SK-N-SH treated with all-trans-retinoic acid at 6 μM for 48 hours (cell line): ENCODE measurements around the gene ZNF570.

Experiments used
- ATAC-seq: fragments of 200-7000 bp; cut with Tn5 transposase; 3 replicates; pipeline ENCODE4 v1.9.1; 2020; ENCODE audit warnings: mild to moderate bottlenecking, moderate library complexity
- ARNTL ChIP-seq: fragments of 450-650 bp; formaldehyde crosslinking; IDR thresholded peaks from 2 replicates; pipeline ENCODE4 v1.5.0; 2020; ENCODE audit warnings: low read depth, mild to moderate bottlenecking, moderate library complexity, borderline replicate concordance
- CSDC2 ChIP-seq: fragments of 250-450 bp; sonication (Bioruptor Pico); IDR thresholded peaks from 2 replicates; pipeline ENCODE4 v1.5.0; 2020; ENCODE audit warnings: mild to moderate bottlenecking, moderate library complexity
- GLIS3 ChIP-seq: fragments of 250-450 bp; sonication (Bioruptor Pico); IDR thresholded peaks from 2 replicates; pipeline ENCODE4 v1.5.0; 2020; ENCODE audit warnings: mild to moderate bottlenecking, moderate library complexity
- ISL1 ChIP-seq: fragments of 250-450 bp; sonication (Bioruptor Pico); IDR thresholded peaks from 2 replicates; pipeline ENCODE4 v2.1.2; 2022; ENCODE audit warnings: mild to moderate bottlenecking, moderate library complexity
- RARB ChIP-seq: fragments of 250-450 bp; sonication (Bioruptor Pico); IDR thresholded peaks from 2 replicates; pipeline ENCODE4 v1.8.0; 2021; ENCODE audit warnings: mild to moderate bottlenecking, moderate library complexity
- TOX ChIP-seq: fragments of 250-450 bp; sonication (Bioruptor Pico); IDR thresholded peaks from 2 replicates; pipeline ENCODE4 v1.8.0; 2021; ENCODE audit warnings: mild to moderate bottlenecking, moderate library complexity, borderline replicate concordance
- ZFP3 ChIP-seq: fragments of 250-450 bp; sonication (Bioruptor Pico); IDR thresholded peaks from 2 replicates; pipeline ENCODE4 v1.5.0; 2020; ENCODE audit warnings: mild to moderate bottlenecking, moderate library complexity
- ZFP30 ChIP-seq: fragments of 450-650 bp; formaldehyde crosslinking; IDR thresholded peaks from 2 replicates; pipeline ENCODE4 v1.5.0; 2022; ENCODE audit warnings: mild to moderate bottlenecking, moderate library complexity
- ZNF8 ChIP-seq: fragments of 450-650 bp; formaldehyde crosslinking; IDR thresholded peaks from 2 replicates; pipeline ENCODE4 v1.5.0; 2020; ENCODE audit warnings: mild to moderate bottlenecking, moderate library complexity
- TF ChIP-seq, protein P1 (sequence below): fragments of 250-450 bp; sonication (Bioruptor Pico); IDR thresholded peaks from 2 replicates; pipeline ENCODE4 v1.8.0; 2021; ENCODE audit warnings: low read depth, mild to moderate bottlenecking, moderate library complexity, borderline replicate concordance
- TF ChIP-seq, protein P2 (sequence below): fragments of 250-450 bp; sonication (Bioruptor Pico); IDR thresholded peaks from 2 replicates; pipeline ENCODE4 v1.8.0; 2020; ENCODE audit warnings: mild to moderate bottlenecking, moderate library complexity, borderline replicate concordance
- TF ChIP-seq, protein P3 (sequence below): fragments of 250-450 bp; sonication (Bioruptor Pico); IDR thresholded peaks from 2 replicates; pipeline ENCODE4 v1.5.0; 2020; ENCODE audit warnings: mild to moderate bottlenecking, moderate library complexity
- TF ChIP-seq, protein P4 (sequence below): fragments of 250-450 bp; sonication (Bioruptor Pico); IDR thresholded peaks from 2 replicates; pipeline ENCODE4 v1.5.1; 2021; ENCODE audit warnings: mild to moderate bottlenecking, moderate library complexity
- TF ChIP-seq, protein P5 (sequence below): fragments of 250-450 bp; sonication (Bioruptor Pico); IDR thresholded peaks from 2 replicates; pipeline ENCODE4 v1.5.1; 2020; ENCODE audit warnings: low read depth, mild to moderate bottlenecking, moderate library complexity

ZNF570 gene

DNA sequence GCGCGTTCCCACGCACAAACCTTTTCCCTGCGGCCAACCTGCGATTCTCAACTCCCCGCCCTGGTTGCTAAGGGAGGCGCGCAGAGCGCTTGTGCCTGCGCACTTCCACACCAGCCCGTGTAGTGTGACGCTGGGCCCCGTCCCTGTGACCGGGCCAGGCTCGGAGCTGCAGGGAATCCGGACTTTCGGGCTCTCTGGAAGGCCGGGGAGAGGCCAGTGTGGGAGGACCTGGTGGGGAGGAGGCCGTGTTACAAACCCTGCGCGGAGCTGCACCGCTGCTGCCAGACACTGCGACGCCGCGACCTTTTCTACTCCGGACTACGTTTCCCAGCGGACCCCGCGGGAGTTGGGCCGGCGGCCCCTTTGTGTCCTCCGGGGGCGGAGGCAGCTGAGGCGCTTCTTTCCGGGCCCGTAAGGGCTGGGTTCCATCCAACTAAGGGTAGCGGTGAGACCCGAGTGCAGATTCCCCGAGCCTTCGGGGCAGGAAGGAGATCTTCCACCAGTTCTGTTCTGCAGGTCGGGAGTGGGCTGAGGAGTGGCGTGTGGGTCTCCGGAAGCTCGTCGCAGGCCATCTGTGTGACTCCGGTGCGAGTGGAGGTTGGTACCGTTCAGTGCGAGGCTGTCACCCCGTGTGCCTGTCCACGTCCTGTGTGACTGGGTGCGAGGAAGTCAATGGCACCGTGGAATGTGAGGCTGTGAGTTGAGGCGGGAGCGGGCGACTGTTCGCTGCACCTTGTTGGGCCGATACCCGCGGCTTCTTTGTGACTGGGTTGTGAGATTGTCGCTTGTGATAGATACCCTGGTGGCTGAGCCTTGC lies at the start of gene ZNF570:
TSS of gene ZNF570 (plus strand) at position 396 of the 817 bp plus-strand sequence. CDS start 999 bp downstream, outside the sequence.
- ATAC-seq, result peak; percentile 82

DNA sequence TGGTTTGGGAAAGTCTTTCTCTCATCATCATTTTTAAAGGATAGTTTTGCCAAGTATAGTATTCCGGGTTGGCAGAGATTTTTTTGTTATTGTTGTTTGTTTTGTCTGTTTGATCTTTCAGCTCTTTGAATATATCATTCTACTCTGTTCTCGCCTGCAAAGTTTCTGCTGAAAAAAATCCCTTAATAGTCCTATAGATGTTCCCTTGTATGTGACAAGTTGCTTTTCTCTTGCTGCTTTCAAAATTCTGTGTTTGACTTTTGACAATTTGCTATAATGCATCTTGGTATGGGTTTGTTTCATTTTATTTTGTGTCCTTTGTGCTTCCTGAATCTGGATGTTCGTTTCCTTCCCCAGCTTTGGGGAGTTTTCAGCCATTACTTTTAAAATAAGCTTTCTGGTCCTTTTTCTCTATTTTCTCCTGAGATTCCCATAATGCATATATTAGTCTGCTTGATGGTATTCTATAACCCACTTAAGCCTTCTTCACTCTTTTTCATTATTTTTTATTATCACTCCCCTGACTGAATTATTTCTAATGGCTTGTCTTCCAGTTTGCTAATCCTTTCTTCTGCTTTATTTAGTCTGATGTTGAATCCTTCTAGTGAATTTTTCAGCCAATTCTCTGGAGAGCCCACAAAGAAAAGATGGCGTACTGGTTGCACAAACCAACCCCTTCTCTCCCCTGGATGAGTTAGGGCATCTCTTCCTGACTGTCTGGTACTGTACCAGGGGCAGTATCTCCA lies 16.5 kb upstream of the ZNF570 start:
- ATAC-seq, result no peak
- TF ChIP-seq ZFP30 (CRISPR knock-in tag) (peak; percentile 90), ISL1 (CRISPR knock-in tag) (no peak)

More for the DNA sequence above, at the start of gene ZNF570:
- TF ChIP-seq, protein P1, sequence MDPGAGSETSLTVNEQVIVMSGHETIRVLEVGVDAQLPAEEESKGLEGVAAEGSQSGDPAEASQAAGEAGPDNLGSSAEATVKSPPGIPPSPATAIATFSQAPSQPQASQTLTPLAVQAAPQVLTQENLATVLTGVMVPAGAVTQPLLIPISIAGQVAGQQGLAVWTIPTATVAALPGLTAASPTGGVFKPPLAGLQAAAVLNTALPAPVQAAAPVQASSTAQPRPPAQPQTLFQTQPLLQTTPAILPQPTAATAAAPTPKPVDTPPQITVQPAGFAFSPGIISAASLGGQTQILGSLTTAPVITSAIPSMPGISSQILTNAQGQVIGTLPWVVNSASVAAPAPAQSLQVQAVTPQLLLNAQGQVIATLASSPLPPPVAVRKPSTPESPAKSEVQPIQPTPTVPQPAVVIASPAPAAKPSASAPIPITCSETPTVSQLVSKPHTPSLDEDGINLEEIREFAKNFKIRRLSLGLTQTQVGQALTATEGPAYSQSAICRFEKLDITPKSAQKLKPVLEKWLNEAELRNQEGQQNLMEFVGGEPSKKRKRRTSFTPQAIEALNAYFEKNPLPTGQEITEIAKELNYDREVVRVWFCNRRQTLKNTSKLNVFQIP, result no peak
- TF ChIP-seq, protein P2, sequence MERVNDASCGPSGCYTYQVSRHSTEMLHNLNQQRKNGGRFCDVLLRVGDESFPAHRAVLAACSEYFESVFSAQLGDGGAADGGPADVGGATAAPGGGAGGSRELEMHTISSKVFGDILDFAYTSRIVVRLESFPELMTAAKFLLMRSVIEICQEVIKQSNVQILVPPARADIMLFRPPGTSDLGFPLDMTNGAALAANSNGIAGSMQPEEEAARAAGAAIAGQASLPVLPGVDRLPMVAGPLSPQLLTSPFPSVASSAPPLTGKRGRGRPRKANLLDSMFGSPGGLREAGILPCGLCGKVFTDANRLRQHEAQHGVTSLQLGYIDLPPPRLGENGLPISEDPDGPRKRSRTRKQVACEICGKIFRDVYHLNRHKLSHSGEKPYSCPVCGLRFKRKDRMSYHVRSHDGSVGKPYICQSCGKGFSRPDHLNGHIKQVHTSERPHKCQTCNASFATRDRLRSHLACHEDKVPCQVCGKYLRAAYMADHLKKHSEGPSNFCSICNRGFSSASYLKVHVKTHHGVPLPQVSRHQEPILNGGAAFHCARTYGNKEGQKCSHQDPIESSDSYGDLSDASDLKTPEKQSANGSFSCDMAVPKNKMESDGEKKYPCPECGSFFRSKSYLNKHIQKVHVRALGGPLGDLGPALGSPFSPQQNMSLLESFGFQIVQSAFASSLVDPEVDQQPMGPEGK, result no peak
- peak; percentile 41; the same call in 1 of the 2 replicates for TF ChIP-seq ZNF8

DNA sequence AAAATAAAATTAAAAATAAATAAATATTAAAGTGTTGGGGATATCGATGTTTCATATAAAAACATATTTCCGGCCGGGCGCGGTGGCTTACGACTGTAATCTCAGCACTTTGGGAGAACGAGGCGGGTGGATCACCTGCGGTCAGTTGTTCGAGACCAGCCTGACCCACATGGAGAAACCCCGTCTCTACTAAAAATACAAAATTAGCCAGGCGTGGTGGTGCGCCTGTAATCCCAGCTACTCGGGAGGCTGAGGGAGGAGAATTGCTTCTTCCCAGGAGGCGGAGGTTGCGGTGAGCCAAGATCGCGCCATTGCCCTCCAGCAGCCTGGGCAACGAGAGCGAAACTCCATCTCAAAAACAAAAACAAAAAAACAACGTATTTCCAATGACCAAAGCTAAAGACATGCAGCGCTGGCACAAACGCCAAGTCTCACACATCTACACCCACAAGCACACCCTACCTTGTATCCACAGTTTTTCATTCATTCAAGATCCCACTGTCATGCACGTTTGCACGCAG lies 2.8 kb upstream of the ZNF570 start:
- no peak for ATAC-seq
- TF ChIP-seq ARNTL (CRISPR knock-in tag) (no peak), ZFP3 (CRISPR knock-in tag) (no peak)
- TF ChIP-seq, protein P2, result no peak
- TF ChIP-seq, protein P3, sequence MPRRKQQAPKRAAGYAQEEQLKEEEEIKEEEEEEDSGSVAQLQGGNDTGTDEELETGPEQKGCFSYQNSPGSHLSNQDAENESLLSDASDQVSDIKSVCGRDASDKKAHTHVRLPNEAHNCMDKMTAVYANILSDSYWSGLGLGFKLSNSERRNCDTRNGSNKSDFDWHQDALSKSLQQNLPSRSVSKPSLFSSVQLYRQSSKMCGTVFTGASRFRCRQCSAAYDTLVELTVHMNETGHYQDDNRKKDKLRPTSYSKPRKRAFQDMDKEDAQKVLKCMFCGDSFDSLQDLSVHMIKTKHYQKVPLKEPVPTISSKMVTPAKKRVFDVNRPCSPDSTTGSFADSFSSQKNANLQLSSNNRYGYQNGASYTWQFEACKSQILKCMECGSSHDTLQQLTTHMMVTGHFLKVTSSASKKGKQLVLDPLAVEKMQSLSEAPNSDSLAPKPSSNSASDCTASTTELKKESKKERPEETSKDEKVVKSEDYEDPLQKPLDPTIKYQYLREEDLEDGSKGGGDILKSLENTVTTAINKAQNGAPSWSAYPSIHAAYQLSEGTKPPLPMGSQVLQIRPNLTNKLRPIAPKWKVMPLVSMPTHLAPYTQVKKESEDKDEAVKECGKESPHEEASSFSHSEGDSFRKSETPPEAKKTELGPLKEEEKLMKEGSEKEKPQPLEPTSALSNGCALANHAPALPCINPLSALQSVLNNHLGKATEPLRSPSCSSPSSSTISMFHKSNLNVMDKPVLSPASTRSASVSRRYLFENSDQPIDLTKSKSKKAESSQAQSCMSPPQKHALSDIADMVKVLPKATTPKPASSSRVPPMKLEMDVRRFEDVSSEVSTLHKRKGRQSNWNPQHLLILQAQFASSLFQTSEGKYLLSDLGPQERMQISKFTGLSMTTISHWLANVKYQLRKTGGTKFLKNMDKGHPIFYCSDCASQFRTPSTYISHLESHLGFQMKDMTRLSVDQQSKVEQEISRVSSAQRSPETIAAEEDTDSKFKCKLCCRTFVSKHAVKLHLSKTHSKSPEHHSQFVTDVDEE, result no peak

DNA sequence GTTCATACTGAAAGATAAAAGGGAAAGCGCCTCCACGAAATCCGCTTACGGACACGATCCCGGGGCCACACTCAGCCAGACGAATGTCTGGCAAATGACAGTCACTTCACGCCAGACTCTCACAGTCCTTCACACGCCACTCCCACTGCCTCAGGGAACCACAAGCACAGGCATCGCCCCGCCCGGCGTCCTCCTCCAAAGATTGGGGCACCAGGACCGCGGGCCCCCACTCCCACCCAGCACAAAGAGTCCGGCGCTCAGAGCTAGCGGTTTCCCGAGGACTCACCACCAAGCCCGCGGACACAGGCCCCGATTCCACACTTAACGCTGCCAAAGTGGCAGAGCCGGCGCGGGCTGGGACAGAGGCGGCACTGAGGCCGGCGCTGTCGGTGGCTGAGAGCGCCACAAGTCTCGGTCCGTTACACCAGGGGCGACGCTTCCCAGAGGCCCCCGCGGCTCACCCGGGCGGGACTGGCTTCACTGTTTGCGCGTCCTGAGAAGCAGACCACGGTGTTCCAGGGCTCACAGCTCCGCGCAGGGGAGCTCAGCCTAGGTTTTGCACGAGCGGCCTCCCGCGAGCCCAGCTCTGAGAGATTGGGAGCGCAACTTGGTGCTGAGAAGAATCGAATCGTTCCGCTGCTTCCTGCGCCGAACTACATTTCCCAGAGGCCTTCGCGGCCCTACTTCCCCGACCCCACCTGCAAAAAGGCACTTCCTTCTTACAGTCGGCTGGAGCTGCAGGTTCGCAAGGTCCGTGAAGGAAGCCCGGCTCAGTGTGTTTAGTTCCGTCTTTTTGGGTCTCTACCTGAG lies 2.2 kb upstream of the ZNF570 start, which contains the start of gene ZNF569:
TSS of gene ZNF569 (minus strand) at position 647 of the 810 bp plus-strand sequence. CDS start 22,523 bp downstream, outside the sequence.
- ATAC-seq, result peak; percentile 78
- TF ChIP-seq, protein P4, sequence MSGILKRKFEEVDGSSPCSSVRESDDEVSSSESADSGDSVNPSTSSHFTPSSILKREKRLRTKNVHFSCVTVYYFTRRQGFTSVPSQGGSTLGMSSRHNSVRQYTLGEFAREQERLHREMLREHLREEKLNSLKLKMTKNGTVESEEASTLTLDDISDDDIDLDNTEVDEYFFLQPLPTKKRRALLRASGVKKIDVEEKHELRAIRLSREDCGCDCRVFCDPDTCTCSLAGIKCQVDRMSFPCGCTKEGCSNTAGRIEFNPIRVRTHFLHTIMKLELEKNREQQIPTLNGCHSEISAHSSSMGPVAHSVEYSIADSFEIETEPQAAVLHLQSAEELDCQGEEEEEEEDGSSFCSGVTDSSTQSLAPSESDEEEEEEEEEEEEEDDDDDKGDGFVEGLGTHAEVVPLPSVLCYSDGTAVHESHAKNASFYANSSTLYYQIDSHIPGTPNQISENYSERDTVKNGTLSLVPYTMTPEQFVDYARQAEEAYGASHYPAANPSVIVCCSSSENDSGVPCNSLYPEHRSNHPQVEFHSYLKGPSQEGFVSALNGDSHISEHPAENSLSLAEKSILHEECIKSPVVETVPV, result no peak
- TF ChIP-seq GLIS3 (CRISPR knock-in tag) (no peak), CSDC2 (CRISPR knock-in tag) (no peak), ZNF8 (no peak), TOX (no peak), ZFP3 (CRISPR knock-in tag) (0 out of 2 replicates have a peak, but pooled peaks have one; percentile 30), RARB (CRISPR knock-in tag) (no peak)
- TF ChIP-seq, protein P3, result no peak
- TF ChIP-seq, protein P5, sequence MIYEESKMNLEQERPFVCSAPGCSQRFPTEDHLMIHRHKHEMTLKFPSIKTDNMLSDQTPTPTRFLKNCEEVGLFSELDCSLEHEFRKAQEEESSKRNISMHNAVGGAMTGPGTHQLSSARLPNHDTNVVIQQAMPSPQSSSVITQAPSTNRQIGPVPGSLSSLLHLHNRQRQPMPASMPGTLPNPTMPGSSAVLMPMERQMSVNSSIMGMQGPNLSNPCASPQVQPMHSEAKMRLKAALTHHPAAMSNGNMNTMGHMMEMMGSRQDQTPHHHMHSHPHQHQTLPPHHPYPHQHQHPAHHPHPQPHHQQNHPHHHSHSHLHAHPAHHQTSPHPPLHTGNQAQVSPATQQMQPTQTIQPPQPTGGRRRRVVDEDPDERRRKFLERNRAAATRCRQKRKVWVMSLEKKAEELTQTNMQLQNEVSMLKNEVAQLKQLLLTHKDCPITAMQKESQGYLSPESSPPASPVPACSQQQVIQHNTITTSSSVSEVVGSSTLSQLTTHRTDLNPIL (CRISPR knock-in tag), result no peak
- TF ChIP-seq, protein P2, result peak; percentile 76; the same call in 1 of the 2 replicates
